ENCODE measurements around the gene TOX3. TPM values are rescaled to one million over a fixed set of nuclear protein-coding genes. Genes with fewer than 3 reads are reported as not detected.

The TOX3 gene
- total RNA-seq, result not detected in 2 replicates

DNA sequence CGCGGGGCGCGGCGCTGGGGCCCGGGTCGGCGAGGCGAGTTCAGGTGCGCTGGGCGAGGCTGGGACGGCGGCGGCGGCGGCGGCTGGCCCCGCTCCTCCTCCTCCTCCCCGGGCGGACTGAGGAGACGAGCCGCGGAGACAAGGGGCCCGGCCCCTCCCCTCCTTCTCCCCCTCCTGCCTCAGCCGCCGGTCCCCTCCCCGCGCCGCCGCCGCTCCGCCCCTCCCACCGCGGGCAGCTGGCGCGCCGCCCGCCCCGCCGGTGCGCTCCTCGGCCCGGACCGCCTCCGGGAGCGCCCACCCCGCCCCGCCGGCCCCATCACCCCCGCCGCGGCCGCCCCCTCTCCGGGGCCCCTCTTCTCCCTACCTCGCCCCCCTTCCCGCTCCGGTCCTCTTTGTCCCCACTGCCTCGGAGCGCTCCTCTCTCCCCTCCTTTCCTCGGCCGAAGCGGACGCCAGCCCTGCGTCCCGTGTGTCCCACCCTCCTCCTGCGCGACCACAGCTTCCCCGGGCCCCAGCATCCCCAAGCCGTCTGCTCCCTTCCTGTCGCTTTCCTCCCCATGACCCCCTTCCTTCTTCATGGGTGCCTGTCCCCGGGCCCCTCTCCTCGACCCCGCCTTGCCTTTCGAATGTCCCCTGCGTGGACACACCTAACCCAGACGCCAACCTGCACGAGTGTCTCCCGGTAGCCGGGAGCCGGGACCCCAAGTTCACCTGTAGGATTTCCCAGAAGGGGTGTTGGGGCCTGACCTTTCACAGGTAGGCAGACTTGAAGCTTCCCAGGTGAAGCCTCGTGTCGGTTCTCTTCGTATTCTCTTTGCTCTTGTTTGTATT, at the start of gene TOX3:
TOX3 (minus strand) TSS at position 140 of the 830 bp plus-strand sequence. CDS start 420 bp downstream, outside the sequence.

